ENCODE results near the gene PROB1. TPM values are rescaled to one million over a fixed set of nuclear protein-coding genes. Genes with fewer than 3 reads are reported as not detected.
A peak's percentile ranks its signal among the peaks of the same experiment; 100 is the strongest.

Gene PROB1
- polyA plus RNA-seq, 1 of the 3 experiments (the other 2 are of a cell fraction): 0.44 TPM

- ChIA-PET CTCF (interaction anchor here (0.9 to 6.3 kb wide), 6 partner anchors 10 to 120 kb away, joined by 3 to 29 read pairs (median 3); partner anchors contain the start of genes MATR3 and SPATA24), POLR2A (interaction anchor here (1.2 kb wide), 1 partner anchor 10 kb away, joined by 3 read pairs; the partner anchor contains the start of gene SPATA24)
- TF ChIP-seq RCOR1 (IDR thresholded peaks at IDR 0.05; ENCODE audit: low read length) (no peak), CTCF (IDR thresholded peaks at IDR 0.05) (no peak), YY1 (IDR thresholded peaks at IDR 0.05; ENCODE audit: low read depth) (no peak), GABPA (IDR thresholded peaks at IDR 0.05; ENCODE audit: low read depth) (no peak), RFX5 (IDR thresholded peaks at IDR 0.05; ENCODE audit: low read length) (no peak), MXI1 (IDR thresholded peaks at IDR 0.05; ENCODE audit: low read depth, low read length) (no peak), FOXJ3 (CRISPR knock-in tag; IDR thresholded peaks at IDR 0.05) (no peak), SMC3 (IDR thresholded peaks at IDR 0.05; ENCODE audit: low read depth, low read length) (no peak), CHD2 (IDR thresholded peaks at IDR 0.05; ENCODE audit: low read length, partially characterized antibody) (no peak), EZH2phosphoT487 (IDR thresholded peaks at IDR 0.05; ENCODE audit: borderline replicate concordance, low read depth) (no peak), FOXM1 (IDR thresholded peaks at IDR 0.05; ENCODE audit: low read depth) (no peak), RAD21 (IDR thresholded peaks at IDR 0.05; ENCODE audit: low read length) (no peak), USF1 (IDR thresholded peaks at IDR 0.05; ENCODE audit: borderline replicate concordance, low read depth) (no peak), SIN3A (IDR thresholded peaks at IDR 0.05; ENCODE audit: borderline replicate concordance, low read depth, low read length) (no peak), ELF1 (IDR thresholded peaks at IDR 0.05) (no peak), ZBTB33 (IDR thresholded peaks at IDR 0.05; ENCODE audit: borderline replicate concordance, low read depth) (no peak), REST (IDR thresholded peaks at IDR 0.05; ENCODE audit: low read depth, low read length) (no peak), NFIC (IDR thresholded peaks at IDR 0.05; ENCODE audit: borderline replicate concordance) (no peak), IRF3 (IDR thresholded peaks at IDR 0.05; ENCODE audit: low read depth, low read length) (no peak)
- 54% methylated on average over 24 of the region's 49 CpGs for WGBS (ENCODE audit: low lambda C conversion rate)
- no peaks in the 10 kb centered on the region for H3K79me2 ChIP-seq (ENCODE audit: insufficient read depth)
- no peaks in the 10 kb centered on the region for H3F3A ChIP-seq (replicated peaks; ENCODE audit: insufficient read depth)
- H2AFZ ChIP-seq (ENCODE audit: low read depth): no peak overlapping the region
- peak overlapping the region in 1 of 2 experiments; percentile 23; a peak in 1 of 4 replicates for H3K4me3 ChIP-seq (ENCODE audit: low read depth in 2 of 2, low read length in 1 of 2)
- H3K36me3 ChIP-seq (replicated peaks in 1 of 2; ENCODE audit: control insufficient read depth in 1 of 2, insufficient read depth in 2 of 2, low read length in 1 of 2): no peaks in the 10 kb centered on the region
- no peaks in the 10 kb centered on the region for H3K9me3 ChIP-seq
- peak overlapping the region; percentile 37; the same call in 1 of the 2 replicates for H3K4me2 ChIP-seq
- H3K4me1 ChIP-seq (ENCODE audit: control insufficient read depth in 1 of 2, insufficient read depth in 2 of 2, low read depth in 1 of 2, low read length in 1 of 2): peaks cover 0 to 3% of the 10 kb centered on the region in 2 experiments; a peak in 1 of 4 replicates
- no peak overlapping the region for H3K27ac ChIP-seq (ENCODE audit: low read depth in 2 of 2, low read length in 1 of 2)
- peak; percentile 49 for DNase-seq
- no peak overlapping the region for H3K9ac ChIP-seq
- H3K27me3 ChIP-seq (ENCODE audit: insufficient read depth): peaks cover 12% of the 10 kb centered on the region; the same call in 1 of the 2 replicates
- no peaks in the 10 kb centered on the region for H4K20me1 ChIP-seq (ENCODE audit: insufficient read depth)
- no peaks in the 10 kb centered on the region for H3K9me2 ChIP-seq
Measured at GRCh38 chr5:139393497-139394122, 1.3 kb downstream of the PROB1 start.

Measured in SK-N-SH (cell line).